Stimulated activated CD4-positive, alpha-beta T cell treated with anti-CD3 and anti-CD28 coated beads, Interleukin-12 subunit alpha, Interleukin-12 subunit beta, amount 100 ng/mL, for 48 hours (primary cell): ENCODE data around the gene CHRD.

Experiments
- DNase-seq, 3 donors: peaks; one replicate each; pipeline ENCODE4 v3.0.0-alpha.2; 2020; ENCODE audit warnings: low read depth in 2 of 3, low spot score in 1 of 3

Gene CHRD

GRCh38 chr3:184360929-184361531 is 18.8 kb upstream of the CHRD start:
- DNase-seq = no peak

DNA sequence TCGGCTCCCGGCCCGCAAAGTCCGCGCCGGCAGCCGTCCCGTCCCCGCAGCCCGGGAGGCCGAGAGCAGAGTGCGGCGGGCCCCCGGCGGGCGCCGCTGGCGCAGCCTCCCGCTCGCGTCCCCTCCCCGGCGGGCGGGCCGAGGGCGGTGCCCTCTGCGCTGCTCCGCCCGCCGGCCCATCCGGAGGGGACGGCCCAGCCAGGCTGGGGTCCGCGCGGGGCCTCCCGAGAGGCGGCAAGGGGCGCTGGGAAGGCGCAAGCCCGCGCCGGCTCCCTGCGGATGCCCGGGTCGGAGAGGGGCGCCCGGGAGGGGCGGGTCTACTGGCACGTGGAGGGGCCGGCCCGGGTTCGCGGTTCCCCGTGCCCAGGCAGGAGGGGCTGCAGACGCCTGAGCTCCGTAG is 18.3 kb upstream of the CHRD start, which contains the start of the genes CLCN2 and POLR2H:
Gene CLCN2, minus strand, starts transcription at position 74 of the 400 bp plus-strand sequence. CDS start 126 bp downstream, outside the sequence.
Gene POLR2H, plus strand, starts transcription at position 179 of the 400 bp plus-strand sequence. CDS start 1,783 bp downstream, outside the sequence.
- DNase-seq = peak in 2 of 3 donors; percentile 17 to 35

DNA sequence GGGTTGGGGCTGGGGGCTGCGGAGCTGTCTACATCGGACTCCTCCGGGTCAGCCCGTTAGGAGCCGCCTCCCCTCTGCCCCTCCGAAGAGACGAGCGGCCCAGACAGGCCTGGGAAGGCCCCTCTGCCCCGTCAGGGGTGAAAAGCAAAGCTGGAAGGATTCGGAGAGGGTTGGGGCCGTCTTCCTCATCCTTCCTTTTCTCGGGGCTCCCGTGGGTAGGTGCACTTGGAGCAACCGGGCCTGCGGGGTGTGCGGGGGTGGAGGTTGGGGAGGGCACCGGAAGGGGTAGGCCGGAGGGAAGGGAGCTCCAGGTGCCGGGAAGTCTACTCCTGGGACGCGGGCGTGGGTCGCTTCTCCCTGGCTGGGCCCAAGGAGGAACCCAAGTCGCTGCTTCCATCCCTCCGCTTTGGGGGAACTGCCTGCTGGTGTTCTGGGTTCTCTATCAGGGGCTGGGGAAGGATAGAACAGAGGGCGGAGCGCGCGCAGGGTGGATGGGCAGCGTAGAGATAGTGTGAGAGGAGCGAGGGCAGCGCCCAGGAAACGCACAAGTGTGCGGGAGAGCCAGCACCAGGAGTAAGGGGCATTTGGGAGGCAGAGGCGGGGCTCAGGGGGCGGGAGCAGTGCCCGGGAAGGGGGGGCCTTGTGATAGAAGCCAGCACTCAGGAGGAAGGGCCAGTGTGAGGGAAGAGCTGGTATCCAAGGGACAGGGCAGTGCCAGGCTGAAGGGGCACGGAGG is 17.8 kb upstream of the CHRD start:
- DNase-seq = peak; percentile 20 to 42 (median 41)

DNA sequence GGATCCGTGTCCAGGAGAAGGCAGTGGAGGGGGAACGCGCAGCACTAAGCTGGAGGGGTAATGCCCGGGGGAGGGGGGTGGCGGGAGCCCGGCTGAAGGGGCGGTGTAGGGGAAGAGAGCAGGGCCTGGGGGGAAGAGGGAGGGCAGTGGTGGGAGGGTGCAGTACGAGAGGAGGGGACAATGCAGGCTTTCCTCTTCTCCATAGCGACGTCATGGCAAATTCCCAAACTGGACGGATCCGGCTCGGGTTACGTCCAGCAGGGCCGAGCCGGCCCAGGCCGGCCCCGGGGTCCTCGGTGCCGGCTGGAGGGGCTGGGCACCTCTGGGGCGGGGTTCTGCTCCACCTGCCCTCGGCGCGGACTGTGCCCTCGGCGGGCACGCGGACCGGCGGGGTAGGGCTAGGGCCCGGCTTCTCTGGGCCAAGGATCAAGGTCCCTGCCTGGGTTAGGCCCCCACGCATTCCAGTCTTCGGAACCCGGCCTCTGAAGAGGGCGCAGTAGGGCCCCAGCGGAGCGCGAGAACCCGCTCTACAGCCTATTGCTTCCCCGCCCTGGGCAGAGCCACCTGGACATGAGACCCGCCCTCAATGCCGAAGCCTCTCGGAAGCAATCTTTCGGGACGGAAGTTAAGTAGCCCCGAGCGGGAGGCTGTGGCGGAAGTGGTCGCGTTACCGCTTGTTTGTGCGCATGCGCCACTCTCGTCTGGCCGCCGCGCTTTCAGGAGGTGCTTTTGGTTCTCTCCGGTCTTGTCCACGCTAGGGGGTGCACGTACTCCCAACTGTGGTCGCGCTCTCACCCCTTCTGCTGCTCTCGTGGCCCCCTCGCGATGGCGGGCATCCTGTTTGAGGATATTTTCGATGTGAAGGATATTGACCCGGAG is 16.9 kb upstream of the CHRD start:
- DNase-seq = peak; percentile 91 to 96 (median 93)

DNA sequence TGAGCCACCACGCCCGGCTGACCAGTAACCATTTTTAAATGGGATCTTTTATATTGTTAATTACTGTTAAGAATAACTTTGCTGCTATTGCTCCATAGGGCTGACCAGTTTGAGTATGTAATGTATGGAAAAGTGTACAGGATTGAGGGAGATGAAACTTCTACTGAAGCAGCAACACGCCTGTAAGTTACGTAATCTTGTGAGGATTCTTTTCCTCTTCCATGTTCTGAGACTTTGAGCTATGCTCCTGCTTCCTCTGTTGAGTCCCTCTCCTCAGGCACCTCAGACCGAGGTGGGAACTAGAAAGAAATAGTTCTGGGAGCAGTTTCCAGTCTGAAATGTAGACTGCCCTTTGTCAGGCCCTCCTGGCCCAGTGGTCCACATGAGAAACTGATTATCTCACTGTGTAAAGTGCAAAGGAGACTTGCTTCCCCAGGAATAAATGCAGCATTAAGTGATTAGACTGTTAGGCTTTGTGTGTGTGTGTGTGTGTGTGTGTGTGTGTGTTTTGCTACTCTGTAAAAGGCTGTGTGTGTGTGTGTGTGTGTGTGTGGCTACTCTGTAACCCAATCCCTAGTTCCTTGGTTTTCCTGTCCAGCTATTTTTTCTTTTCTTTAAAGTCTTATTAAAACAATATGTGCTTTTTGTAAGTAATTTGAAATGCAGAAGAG is 13.1 kb upstream of the CHRD start:
- no peak for DNase-seq

DNA sequence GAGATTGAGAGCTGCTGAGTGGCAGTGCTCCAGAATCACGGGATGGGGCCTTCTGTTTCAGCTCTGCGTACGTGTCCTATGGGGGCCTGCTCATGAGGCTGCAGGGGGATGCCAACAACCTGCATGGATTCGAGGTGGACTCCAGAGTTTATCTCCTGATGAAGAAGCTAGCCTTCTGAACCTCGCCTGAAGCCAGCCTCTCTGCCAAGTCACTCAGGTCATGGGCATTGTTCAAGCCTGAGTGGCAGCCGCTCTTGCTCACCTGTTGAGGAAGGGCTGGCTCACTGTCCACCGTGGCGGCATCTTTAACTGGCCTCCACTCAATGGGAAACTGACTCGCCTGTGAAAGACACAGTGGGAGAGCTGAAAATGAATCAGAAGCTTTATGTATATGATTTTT is 11.7 kb upstream of the CHRD start:
- no peak for DNase-seq

- DNase-seq = no peak
These were observed 11.2 kb upstream of the CHRD start for GRCh38 chr3:184368586-184369183.

- DNase-seq = peak; percentile 44 to 50 (median 44)
These were observed 8.3 kb upstream of the CHRD start for GRCh38 chr3:184371570-184372018.

GRCh38 chr3:184372296-184372821 is 7.5 kb upstream of the CHRD start:
- no peak for DNase-seq

GRCh38 chr3:184372911-184373310 is 6.9 kb upstream of the CHRD start:
- DNase-seq = no peak

DNA sequence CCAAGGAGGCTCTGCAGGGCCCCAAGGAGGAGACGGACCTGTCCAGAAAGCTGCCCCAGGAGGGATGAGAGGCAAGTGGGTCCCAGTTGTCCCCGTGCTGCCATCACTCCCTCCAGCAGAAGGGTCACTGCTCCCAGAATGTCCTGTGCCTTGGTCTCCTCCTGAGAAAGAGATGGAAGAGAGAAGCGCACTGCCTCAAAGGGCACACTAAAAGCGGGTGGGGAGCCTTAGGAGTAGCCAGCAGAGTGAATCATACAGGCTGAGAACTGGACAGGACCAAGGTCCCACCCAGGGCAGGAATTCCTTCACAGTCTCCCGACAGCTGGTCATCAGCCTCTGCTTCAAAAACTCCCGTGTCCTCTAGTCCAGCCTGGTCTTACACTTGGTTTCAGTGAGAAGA is 6.4 kb upstream of the CHRD start:
- DNase-seq = no peak

- DNase-seq = no peak
These were observed 4.0 kb upstream of the CHRD start for GRCh38 chr3:184375747-184376461.

DNA sequence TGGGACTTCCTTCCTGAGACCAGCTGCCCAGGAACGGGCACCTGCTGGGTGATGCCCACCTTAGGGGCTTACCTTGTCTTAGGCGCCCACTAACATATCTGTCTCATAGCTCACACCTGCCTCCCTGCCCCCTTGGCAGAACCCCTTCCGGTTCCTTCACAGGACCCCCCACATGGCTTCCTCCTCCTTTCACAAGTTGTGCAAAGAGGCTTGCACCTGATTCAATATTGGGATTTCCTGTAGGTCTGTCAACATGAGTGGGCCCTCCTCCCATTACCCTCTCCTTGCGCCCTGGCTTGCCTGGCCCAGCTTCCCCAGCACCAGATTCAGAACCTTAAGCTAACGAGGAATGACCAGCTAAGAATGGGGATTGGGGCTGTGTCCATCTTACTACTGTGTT is 2.5 kb upstream of the CHRD start:
- no peak for DNase-seq

- DNase-seq = no peak
These were observed 1.9 kb upstream of the CHRD start, which contains the start of gene THPO for GRCh38 chr3:184377882-184378445. TSS of gene THPO (minus strand) at chr3:184378207. CDS start at chr3:184376259, 1,948 bp downstream.

DNA sequence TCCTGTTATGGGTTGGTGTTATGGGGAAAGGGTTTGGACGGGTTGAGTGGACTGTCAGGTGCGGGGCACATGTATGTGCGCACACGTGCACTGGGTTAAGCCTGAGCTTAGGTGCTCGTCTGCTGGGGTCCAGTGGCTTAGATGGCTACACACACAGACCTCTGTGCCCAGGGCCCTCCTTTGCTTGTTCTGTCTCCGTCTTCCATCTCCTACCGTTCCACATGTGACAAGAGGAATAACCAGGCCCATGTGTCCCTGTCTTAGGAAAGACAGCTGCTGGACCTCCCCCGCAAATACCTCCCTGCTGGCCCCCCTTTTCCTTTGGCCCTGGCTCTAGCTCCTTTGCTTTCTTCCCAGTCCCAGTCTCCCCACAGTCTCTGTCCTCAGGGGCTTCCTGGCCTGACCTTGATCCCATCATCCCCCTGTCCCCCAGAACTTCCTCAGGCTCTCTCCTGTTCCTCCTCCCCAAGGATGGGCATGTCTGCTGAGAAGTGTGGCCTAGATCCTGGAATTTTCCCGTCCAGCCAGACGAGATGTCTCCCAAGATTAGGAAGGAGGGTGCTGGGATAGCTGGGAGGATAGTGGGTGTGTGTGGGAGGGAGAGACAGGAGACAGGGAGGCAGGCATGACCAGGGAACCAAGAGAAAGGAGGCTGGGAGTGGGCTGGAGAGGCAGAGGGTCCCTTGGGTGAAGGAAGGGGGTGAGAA is 1.1 kb upstream of the CHRD start:
- no peak for DNase-seq

GRCh38 chr3:184380185-184380626 is 352 bp downstream of the CHRD start:
- DNase-seq = no peak

- no peak for DNase-seq
These were observed 890 bp downstream of the CHRD start for GRCh38 chr3:184380627-184381260.
